GM21423 (cell line): ENCODE measurements around the gene MAP7D1.
A peak's percentile ranks its signal among the peaks of the same experiment; 100 is the strongest.
"Not testable (repeated sequence)": the region's sequence is repeated elsewhere in the genome, so short reads cannot be mapped to it uniquely, and the experiment has no call there.

Source experiments
- ATAC-seq: cut with Tn5 transposase; IDR thresholded peaks from one replicate; pipeline ENCODE4 v1.9.1; 2021; ENCODE audit warnings: mild to moderate bottlenecking, moderate library complexity; ENCODE audit not compliant: unreplicated experiment

Gene MAP7D1

DNA sequence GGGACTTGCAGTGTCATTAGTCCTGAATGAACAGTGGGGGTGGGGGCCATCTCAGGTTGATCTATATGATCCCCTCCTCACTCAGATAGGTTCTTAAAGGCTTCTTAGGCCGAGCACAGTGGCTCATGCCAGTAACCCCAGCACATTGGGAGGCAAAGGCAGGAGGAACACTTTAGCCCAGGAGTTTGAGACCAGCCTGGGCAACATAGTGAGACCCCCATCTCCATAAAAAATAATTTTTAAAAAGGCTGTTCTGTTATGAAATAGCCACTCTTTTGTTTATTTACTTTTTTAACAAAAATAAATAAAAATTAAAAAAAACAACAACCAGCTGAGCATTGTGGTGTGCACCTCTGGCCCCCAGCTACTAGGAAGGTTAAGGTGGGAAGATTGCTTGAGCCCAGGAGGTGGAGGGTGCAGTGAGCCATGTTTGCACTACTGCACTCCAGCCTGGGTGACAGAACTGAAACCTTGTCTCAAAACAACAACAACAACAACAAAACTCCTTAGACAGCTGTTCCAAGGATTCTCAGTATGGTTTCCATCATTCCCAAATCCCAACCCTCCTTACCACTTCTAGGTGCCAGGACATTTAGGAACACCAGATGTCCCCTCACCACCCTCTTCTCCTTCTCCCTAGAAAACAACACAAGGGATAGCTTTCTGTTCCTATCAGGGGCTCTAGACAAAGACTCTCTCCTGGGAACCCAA lies 4.7 kb upstream of the MAP7D1 start:
- ATAC-seq: no peak

- no peak for ATAC-seq
Observed at GRCh38 chr1:36151845-36152203, 4.1 kb upstream of the MAP7D1 start.

DNA sequence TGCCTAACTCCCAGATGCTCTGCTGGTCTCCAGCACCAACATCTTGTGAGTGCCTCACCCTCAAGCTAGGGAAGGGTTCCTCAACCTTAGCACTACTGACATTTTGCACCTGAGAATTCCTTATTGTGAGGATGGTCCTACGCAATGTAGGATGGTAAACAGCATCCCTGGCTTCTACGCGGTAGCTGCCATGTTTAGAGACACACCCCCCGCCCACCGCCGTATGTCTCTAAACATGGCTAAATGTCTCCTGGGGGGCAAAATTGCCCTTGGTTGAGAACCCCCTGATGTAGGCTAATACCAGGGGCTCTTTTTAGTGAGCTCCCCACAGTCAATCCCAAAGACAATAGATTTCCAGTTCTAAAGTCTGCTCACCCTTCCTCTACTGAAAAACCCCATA lies 2.5 kb upstream of the MAP7D1 start:
- no peak for ATAC-seq

- no peak for ATAC-seq
Observed at GRCh38 chr1:36154335-36154734, 1.6 kb upstream of the MAP7D1 start.

- ATAC-seq: no peak
Observed at GRCh38 chr1:36154765-36155407, 1.1 kb upstream of the MAP7D1 start.

GRCh38 chr1:36156329-36157114 lies 562 bp downstream of the MAP7D1 start:
- peak; percentile 14 for ATAC-seq

DNA sequence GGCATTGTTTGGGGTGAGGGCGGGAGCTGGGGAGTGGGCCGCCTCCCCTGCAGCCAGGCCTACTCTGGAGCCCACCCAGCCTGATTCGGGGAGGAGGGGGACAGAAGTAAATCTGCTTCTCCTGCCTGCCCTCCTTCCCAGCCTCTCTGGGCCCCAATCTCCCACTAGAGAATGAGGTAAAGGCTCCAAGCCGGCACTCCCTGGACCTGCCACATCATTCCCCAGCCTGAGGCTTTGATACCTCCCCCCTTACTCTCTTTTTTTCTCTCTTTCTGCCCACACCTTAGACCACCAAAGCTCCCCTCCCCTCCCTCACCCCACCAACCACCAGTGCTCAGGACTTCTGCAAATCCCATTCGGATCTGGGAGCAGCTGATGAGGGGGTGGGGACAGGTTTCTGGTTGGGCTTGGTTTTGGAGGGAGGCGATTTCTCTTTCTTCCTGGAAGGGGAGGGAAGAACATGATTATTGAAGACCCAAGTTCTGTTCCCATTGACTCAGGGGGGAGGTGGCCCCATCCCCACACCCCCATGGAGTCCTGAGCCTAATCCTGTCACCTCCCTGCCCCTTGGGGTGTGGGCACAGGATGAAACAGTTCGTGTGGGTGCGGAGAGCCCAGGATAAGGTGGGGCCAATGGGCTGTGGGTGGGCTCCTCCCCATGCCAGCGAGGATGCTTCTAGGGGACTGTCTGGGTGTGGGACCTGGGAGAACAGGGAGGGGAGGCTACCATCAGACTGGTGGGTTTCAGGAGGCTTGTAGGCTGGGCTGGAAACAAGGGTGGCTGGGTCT lies 1.3 kb downstream of the MAP7D1 start:
- no peak for ATAC-seq

GRCh38 chr1:36157973-36158826 lies 2.2 kb downstream of the MAP7D1 start:
- no peak for ATAC-seq

DNA sequence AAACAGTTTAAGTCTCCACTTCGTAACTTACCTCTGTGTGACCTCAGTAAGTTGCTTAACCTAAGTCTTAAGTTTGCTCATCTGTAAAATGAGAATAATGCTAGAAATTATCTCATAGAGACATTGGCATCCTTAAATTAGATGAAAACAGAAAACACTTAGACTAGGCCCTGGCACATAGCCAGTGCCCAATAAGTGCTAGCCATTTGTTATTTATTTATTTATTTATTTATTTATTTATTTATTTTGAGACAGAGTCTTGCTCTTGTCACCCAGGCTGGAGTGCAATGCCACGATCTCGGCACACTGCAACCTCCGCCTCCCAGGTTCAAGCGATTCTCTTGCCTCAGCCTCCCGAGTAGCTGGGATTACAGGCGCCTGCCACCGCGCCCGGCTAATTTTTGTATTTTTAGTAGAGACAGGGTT lies 2.9 kb downstream of the MAP7D1 start:
- not testable (repeated sequence) for ATAC-seq

- no peak for ATAC-seq
Observed at GRCh38 chr1:36159614-36160387, 3.8 kb downstream of the MAP7D1 start.

DNA sequence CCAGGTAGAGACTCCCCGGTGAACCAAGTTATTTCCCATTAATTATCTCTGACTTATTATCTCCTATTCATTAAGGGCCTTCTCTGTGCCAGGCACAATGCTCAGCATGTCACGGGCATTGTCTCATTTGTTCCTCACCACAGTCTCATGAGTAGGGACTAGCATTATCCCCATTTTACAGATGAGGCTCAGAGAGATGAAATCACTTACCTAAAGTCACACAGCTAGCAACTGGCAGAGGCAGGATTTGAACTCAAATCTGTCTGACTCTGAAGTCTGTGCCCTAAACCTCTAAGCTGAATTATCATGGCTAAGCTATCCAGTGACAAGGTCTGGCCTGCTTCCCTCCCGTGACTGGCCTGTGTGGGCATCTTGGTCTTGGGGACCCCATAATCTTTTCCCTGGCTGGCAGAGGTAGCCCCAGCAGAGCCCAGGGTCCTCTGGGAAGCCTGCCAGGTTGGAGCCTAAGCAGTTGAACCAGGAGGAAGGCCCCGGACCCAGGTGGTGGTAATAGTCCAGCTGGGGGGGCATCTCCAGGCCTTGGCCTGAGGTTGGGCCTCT lies 4.5 kb downstream of the MAP7D1 start:
- ATAC-seq: no peak

DNA sequence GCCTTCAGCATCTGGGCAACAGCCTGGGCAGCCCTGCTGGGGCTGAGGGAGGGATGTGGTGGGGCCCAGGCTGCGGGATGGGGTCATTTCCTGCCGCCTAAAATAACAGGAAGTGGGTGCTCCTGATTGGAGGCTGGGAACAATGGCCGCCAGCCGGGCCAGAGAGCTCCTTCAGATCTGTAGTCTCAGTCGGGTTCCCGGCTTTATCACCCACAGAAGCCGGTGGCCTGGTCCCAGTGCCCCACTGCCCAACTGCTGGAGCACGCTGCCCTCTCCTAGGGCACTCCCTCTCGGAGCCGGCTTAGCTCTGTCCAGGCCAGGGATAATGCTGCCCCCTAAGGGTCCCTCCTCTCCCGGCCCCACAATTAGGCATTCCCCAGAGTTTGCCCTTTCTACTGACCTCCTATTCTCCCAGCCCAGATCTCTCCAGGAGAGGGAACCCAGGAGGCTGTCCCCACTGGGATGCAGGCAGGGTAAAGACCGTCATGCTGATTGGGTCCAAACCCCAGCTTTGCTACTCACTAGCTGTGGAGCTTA lies 5.1 kb downstream of the MAP7D1 start:
- ATAC-seq: peak; percentile 32

DNA sequence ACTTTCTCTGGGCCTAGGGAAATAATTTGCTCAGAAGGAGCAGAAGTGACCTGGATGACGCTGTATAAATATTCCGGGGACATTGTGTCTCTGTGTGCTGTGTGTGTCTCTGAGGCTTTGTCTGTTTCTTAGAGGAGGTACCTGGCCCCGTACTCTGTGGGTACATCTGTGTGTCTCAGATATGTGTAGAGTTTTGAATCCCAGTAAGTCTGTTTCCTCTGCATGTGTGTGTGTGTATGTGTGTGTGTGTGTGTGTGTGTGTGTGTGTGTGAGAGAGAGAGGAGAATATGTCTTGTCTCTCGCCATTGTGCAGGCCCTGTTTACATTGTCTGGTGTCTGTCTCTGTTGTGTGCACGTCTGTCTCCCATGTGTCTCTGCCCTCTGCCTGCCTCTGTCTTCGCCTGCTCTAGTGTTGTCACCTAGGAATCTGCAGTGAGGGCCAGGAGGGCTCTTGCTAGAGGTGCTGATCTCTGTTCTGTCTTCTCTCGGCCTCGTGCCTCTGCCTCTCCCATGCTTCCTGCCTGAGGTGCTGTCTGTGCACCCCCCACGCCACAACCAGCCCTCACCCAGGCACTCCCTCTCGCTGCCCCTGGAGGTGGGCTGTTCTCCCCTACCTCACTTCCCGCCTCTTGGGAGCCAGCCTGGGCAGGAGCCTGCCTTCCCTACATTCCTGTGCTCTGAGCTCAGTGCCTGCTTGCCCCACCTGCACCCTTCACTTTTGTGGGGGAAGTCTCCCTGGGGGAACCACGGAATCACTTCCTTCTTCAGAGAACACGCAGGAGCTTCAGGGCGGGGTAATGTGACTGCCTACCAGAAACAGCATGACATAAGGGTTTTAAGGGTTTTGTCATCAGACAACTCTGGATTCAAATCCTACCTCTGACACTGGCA lies 5.9 kb downstream of the MAP7D1 start:
- no peak for ATAC-seq

DNA sequence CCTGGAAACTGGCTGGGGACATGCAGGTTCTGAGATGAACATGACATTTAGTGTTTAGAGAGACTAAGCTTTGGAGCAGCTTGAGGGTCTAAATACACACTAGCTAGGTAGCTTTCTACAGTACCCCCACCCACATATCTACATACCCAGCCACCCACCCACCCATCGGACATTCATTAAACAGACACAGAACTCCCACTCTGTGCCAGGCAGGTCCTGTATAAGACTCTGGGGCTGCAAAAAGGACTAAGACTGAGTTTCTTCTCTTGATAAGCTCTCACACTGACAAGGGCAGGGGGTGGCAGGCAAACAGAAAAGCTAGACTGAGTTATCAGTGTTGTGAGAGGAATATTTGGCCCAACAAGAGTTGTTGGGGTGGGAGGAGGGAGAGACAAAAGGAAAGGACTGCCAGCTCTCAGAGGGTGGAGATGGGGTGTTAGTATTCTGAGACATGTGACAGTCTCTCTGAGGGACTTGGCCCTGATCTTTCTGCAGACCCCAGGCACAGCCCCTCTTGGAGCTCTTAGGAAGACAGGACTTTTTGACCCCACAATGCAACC lies 6.8 kb downstream of the MAP7D1 start:
- ATAC-seq: no peak

DNA sequence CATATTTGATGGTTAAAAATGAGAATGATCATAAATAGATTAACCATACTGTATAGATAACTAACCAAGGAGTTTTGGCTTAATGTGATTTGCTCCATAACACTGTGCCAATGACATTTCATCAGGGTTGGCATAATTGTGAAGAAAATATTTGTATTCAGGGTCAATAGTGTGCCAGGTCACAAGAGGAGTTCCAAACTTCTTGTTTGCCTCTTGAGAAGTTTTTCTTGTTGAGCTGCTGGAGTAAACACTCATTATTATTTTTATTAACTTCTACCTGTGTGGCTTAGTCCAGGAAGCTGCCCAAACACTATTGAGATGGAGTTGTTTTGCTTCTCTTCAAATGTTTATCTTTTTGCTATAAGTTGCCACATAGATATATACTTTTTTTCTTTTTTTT lies 7.5 kb downstream of the MAP7D1 start:
- ATAC-seq: no peak

DNA sequence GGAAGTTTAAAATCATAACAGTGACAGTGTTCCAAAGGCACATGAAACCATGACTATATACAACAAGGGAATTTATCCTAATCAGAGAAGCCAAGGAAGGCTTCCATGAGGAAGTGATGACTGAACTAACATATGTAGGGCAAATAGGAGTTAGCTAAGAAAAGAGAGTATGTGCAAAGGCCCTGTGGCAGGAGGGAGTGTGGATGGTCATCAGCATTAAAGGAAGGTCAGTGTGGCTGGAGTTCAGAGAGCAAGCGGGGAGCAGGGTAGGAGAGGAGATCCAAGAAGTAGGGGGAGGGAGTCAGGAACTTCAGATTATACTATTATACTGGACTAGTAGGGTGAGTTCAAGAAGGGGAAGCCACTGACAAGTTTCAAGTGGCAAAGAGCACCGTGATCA lies 8.4 kb downstream of the MAP7D1 start:
- ATAC-seq: no peak

GRCh38 chr1:36165145-36165544 lies 9.2 kb downstream of the MAP7D1 start:
- no peak for ATAC-seq

DNA sequence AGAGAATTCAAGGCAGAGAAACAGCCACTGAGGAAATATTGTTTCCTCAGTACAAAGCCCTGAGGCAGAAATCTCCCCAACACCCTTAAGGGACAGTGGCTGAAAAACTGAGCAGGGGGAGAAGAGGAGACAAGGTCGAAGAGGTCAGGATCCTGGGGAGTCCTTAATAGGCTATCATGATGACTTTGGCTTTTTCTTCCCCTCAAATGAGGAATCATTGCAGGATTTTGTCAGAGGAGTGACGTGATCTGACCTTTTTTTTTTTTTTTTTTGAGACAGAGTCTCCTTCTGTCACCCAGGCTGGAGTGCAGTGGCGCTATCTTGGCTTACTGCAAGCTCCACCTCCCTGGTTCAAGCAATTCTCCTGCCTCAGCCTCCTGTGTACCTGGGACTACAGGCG lies 10.2 kb downstream of the MAP7D1 start:
- ATAC-seq: no peak
